ENCODE data around the gene RGS9.
"Not testable (repeated sequence)": the region's sequence is repeated elsewhere in the genome, so short reads cannot be mapped to it uniquely, and the experiment has no call there.

Gene RGS9

DNA sequence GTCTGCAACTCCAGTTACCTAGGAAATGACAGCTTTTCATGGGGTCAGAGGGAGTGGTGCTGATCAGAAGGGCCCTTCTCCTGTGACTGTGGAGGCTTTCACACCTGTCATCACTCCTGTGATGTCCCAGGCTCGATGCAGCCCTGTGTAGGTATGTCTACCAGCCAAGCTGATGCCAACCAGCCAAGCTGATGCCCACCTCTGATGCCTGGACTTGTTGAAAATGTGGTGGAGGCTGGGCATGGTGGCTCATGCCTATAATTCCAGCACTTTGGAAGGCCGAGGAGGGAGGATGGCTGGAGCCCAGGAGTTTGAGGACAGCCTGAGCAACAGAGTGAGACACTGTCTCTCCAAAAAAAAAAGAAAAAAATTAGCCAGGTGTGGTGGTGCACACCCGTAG lies 33.7 kb upstream of the RGS9 start:
- Mint-ChIP-seq H3K4me1 (peaks cover 20% of the 10 kb centered on the region), H3K36me3 (ENCODE audit: low read depth) (no peaks in the 10 kb centered on the region), H3K27me3 (peaks cover 5% of the 10 kb centered on the region), H3K9me3 (no peaks in the 10 kb centered on the region), H3K4me3 (no peak overlapping the region), H3K27ac (no peak overlapping the region)
- DNase-seq (no peak), ATAC-seq (no peak)

- H3K27me3 Mint-ChIP-seq = peaks cover 5% of the 10 kb centered on the region
- H3K27ac Mint-ChIP-seq = no peak overlapping the region
- H3K9me3 Mint-ChIP-seq = no peaks in the 10 kb centered on the region
- ATAC-seq (no peak), DNase-seq (no peak)
- H3K36me3 Mint-ChIP-seq (ENCODE audit: low read depth) = no peaks in the 10 kb centered on the region
- peaks cover 20% of the 10 kb centered on the region for H3K4me1 Mint-ChIP-seq
- H3K4me3 Mint-ChIP-seq = no peak overlapping the region
These were observed 33.3 kb upstream of the RGS9 start for GRCh38 chr17:65103896-65104295.

DNA sequence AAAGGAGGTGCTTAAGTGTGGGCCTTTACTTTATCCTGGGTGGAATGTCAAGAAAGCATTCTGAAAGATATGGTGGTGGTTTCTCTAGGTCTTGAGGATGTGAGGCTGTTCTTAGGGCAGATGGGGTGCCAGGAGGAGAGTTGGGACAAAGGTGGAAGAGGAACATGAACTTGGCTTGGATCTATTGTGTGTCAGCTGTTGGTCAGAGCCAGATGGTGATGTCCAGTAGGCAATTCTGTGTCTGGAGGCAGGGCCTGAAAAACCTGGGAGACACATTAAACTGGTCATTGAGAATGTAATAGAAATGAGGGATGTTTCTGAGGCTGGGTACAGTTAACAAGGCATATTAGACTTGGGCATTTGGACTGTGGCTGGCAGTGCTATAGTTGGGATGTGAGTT lies 32.6 kb upstream of the RGS9 start:
- DNase-seq = no peak
- Mint-ChIP-seq H3K4me1 (peaks cover 14% of the 10 kb centered on the region), H3K4me3 (no peak overlapping the region), H3K27me3 (peaks cover 5% of the 10 kb centered on the region), H3K27ac (no peak overlapping the region), H3K9me3 (peaks cover 4% of the 10 kb centered on the region), H3K36me3 (ENCODE audit: low read depth) (no peaks in the 10 kb centered on the region)
- no peak for ATAC-seq

GRCh38 chr17:65104973-65105372 lies 32.2 kb upstream of the RGS9 start:
- no peak for ATAC-seq
- Mint-ChIP-seq H3K9me3 (peaks cover 8% of the 10 kb centered on the region), H3K4me3 (no peak overlapping the region)

GRCh38 chr17:65108152-65108551 lies 29.0 kb upstream of the RGS9 start:
- ATAC-seq = no peak
- no peaks in the 10 kb centered on the region for H3K4me1 Mint-ChIP-seq

More at GRCh38 chr17:65104973-65105372, 32.2 kb upstream of the RGS9 start:
- no peak for DNase-seq
- Mint-ChIP-seq H3K36me3 (ENCODE audit: low read depth) (no peaks in the 10 kb centered on the region), H3K27me3 (peaks cover 5% of the 10 kb centered on the region), H3K4me1 (peaks cover 10% of the 10 kb centered on the region), H3K27ac (no peak overlapping the region)

GRCh38 chr17:65109543-65109942 lies 27.6 kb upstream of the RGS9 start:
- Mint-ChIP-seq H3K27me3 (peaks cover 2% of the 10 kb centered on the region), H3K4me3 (no peak overlapping the region), H3K4me1 (no peaks in the 10 kb centered on the region), H3K9me3 (peaks cover 8% of the 10 kb centered on the region), H3K36me3 (ENCODE audit: low read depth) (no peaks in the 10 kb centered on the region), H3K27ac (no peak overlapping the region)
- no peak for DNase-seq
- ATAC-seq = no peak

More at GRCh38 chr17:65108152-65108551, 29.0 kb upstream of the RGS9 start:
- Mint-ChIP-seq H3K27ac (no peak overlapping the region), H3K9me3 (peaks cover 8% of the 10 kb centered on the region), H3K36me3 (ENCODE audit: low read depth) (no peaks in the 10 kb centered on the region), H3K27me3 (peaks cover 2% of the 10 kb centered on the region), H3K4me3 (no peak overlapping the region)
- DNase-seq = no peak

DNA sequence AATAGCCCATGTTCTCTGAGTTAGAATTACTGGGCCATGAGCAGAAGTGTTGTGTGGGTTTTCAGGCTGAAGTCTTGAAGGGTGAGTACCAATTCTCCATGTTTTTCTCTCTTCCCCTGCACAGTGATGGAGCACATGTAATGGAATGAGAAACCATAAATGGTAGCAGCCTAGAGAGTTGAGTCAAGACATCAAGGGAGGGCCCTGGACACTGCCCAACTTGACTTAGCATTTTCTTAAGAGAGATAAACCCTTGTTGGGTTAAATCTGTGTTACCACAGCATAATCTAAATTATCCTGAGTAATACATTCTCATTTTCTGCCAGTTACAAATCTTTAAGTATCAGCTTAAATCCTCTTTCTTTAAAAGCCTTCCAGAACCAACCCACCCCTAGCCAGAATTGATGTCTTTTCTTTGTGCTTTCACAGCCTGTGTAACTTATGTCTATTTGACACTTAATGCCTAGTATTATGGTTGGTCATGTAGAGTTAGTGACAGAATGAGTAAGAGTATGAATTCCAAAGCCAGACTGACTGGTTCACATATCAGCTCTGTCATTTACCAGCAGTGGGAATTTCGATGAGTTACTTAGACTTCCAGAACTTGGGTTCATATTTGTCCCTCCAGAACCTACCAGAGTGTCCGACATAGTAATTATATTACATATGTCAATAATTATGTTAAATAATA lies 27.0 kb upstream of the RGS9 start:
- no peak for ATAC-seq
- no peak for DNase-seq
- H3K4me3 Mint-ChIP-seq = no peak overlapping the region
- no peak overlapping the region for H3K27ac Mint-ChIP-seq
- H3K4me1 Mint-ChIP-seq = no peaks in the 10 kb centered on the region
- H3K9me3 Mint-ChIP-seq = peaks cover 8% of the 10 kb centered on the region
- H3K27me3 Mint-ChIP-seq = peaks cover 5% of the 10 kb centered on the region
- no peaks in the 10 kb centered on the region for H3K36me3 Mint-ChIP-seq (ENCODE audit: low read depth)

- Mint-ChIP-seq H3K9me3 (peaks cover 6% of the 10 kb centered on the region), H3K27me3 (peaks cover 14% of the 10 kb centered on the region), H3K4me1 (peaks cover 9% of the 10 kb centered on the region), H3K4me3 (no peak overlapping the region), H3K27ac (no peak overlapping the region), H3K36me3 (ENCODE audit: low read depth) (no peaks in the 10 kb centered on the region)
- DNase-seq = no peak
- no peak for ATAC-seq
These were observed 21.3 kb upstream of the RGS9 start for GRCh38 chr17:65115839-65116238.

GRCh38 chr17:65116515-65116914 lies 20.7 kb upstream of the RGS9 start:
- not testable (repeated sequence) for H3K27ac Mint-ChIP-seq; H3K9me3 Mint-ChIP-seq; DNase-seq; H3K36me3 Mint-ChIP-seq (ENCODE audit: low read depth); ATAC-seq; H3K4me3 Mint-ChIP-seq
- peaks cover 14% of the 10 kb centered on the region for H3K27me3 Mint-ChIP-seq
- H3K4me1 Mint-ChIP-seq = peaks cover 14% of the 10 kb centered on the region

- Mint-ChIP-seq H3K4me3 (no peak overlapping the region), H3K27ac (no peak overlapping the region), H3K9me3 (peaks cover 6% of the 10 kb centered on the region), H3K4me1 (peaks cover 24% of the 10 kb centered on the region), H3K36me3 (ENCODE audit: low read depth) (no peaks in the 10 kb centered on the region), H3K27me3 (peaks cover 14% of the 10 kb centered on the region)
- DNase-seq (no peak), ATAC-seq (no peak)
These were observed 19.7 kb upstream of the RGS9 start for GRCh38 chr17:65117384-65118035.

- H3K9me3 Mint-ChIP-seq = peaks cover 6% of the 10 kb centered on the region
- H3K4me1 Mint-ChIP-seq = peaks cover 43% of the 10 kb centered on the region
- H3K4me3 Mint-ChIP-seq = no peak overlapping the region
- H3K27ac Mint-ChIP-seq = peak overlapping the region; percentile 97
- H3K36me3 Mint-ChIP-seq (ENCODE audit: low read depth) = no peaks in the 10 kb centered on the region
- H3K27me3 Mint-ChIP-seq = peaks cover 8% of the 10 kb centered on the region
- no peak for ATAC-seq
- DNase-seq = no peak
These were observed 15.8 kb upstream of the RGS9 start for GRCh38 chr17:65121368-65121767.

DNA sequence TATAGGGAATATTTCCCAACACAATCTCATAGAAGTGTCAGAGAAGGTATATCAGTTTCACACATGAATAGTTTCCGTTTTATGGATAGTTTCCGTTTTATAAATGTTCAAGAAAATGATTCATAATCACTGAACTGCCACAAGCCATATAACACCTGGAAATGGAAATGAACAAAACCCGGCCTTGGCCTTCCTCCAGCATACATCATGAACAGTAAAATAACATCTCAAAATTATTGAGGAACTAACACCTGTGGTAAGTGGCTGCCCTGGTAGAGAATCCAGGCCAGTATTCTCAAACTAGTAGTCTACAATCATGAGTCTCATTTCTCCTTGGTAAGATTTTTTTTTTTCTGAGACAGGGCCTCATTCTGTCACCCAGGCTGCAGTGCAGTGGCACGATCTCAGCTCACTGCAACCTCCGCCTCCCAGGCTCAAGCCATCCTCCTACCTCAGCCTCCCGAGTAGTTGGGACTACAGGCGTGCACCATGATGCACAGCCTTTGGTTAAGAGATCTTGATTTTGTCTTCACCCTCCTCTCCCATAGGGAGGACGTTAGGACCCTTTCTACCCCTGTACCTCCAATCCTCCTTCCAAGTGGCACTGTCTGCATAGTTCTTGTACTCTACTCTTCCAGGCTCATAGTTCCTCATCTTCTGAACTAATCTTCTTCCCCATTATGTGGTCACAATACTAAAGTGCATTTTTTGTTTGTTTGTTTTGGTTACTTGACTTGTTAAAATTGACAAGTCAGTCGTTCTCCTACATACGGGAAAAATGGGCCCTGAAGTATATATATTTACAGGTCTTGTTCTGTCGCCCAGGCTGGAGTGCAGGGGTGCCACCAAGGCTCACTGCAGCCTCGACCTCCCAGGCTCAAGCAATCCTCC lies 15.0 kb upstream of the RGS9 start:
- H3K36me3 Mint-ChIP-seq (ENCODE audit: low read depth) = no peaks in the 10 kb centered on the region
- peaks cover 7% of the 10 kb centered on the region for H3K27me3 Mint-ChIP-seq
- ATAC-seq (peak; percentile 72), DNase-seq (peak; percentile 39)
- peaks cover 43% of the 10 kb centered on the region for H3K4me1 Mint-ChIP-seq
- peaks cover 6% of the 10 kb centered on the region for H3K9me3 Mint-ChIP-seq
- peak overlapping the region; percentile 84 for H3K4me3 Mint-ChIP-seq
- H3K27ac Mint-ChIP-seq = peak overlapping the region; percentile 97

DNA sequence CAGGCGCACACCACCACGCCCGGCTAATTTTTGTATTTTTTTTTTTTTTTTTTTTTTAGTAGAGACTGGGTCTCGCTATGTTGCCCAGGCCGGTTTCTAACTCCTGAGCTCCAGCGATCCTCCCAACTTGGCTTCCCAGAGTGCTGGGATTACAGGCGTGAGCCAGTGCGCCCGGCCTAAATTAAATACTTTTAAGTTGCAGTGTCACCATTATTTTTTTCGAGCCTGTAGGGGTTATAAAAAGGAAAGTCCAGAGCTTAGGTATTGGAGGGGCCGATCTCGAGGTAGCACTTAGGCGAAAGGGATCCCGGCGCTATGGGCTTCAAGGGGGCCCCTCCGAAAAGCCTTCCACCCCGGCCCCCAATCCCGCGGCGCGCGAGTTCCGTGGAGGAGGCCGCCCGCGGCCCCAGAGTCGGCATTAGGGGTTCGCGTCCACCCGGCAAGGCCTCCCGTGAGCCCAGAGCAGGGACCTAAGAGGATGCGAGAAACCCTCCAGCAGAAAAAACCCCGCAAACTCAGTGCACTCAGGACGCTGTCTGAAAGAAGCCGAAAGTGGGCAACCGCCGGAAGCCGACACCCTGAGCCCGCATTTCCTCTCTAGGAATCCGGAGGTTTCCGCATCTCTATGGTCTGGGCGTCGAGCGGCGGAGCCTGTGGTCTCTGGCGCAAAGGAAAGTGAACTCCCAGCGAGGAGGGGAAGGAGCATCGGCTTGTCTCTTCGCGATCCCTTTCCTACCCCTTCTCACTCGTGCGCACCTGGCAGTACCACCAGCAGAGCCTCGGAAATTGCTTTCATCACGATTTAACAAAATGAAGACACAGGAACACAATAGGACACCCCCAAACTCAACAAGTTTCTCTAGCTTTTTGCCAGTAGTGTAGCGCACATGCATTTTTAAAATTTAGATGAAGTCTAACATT lies 14.1 kb upstream of the RGS9 start:
- peaks cover 43% of the 10 kb centered on the region for H3K4me1 Mint-ChIP-seq
- H3K36me3 Mint-ChIP-seq (ENCODE audit: low read depth) = no peaks in the 10 kb centered on the region
- peak overlapping the region; percentile 84 for H3K4me3 Mint-ChIP-seq
- DNase-seq (peak; percentile 81), ATAC-seq (peak; percentile 83)
- peak overlapping the region; percentile 97 for H3K27ac Mint-ChIP-seq
- peaks cover 6% of the 10 kb centered on the region for H3K9me3 Mint-ChIP-seq
- H3K27me3 Mint-ChIP-seq = peaks cover 11% of the 10 kb centered on the region

Data from activated naive CD8-positive, alpha-beta T cell treated with anti-CD3 and anti-CD28 coated beads, Interleukin-2, amount 50 U/mL, for 24 hours (primary cell).